ENCODE measurements around the gene MMP23B.

Gene MMP23B

GRCh38 chr1:1620433-1621139, 11.4 kb upstream of the MMP23B start:
- DNase-seq (ENCODE audit: low read depth in 2 of 2): no peak

DNA sequence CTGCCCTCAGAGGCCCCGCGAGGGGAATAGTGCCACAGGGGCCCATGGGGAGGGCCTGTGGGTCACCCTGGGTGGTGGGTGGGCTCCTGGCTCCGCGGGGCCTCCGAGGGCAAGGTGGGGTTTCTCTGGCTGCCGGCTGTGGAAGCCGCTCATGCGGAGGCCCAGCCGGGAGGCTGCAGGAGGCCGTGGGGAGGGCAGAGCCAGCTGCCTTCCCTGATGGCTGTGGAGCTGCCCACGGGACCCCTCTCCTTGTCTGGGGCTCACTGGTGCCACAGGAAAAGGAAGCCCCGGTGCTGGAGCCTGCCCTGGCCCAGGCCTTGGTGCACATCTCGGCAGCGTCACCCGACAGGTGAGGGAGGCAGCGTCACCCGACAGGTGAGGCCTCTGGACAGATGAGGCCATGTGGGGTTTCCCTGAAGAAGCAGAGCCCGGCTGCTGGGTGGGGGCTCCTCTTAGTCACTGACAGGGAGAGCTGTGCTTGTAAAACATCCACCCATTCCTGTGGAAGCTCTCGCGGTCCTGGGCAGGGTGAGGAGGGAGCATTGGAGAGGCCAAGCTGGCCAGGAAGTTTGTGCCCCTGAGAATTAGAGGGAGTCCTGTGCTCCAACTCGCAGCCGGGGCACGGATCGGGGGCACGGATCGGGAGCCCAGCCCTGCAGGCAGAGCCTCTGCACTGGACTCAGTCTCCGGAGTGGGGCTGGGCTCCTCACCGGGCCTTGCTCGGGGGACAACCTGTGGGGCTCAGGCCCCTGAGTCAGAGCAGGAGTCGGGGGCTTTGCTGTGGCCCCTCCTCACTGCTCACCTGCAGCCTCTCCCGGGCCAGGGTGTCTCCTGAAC, 10.6 kb upstream of the MMP23B start:
- no peak for DNase-seq (ENCODE audit: low read depth in 2 of 2)

DNA sequence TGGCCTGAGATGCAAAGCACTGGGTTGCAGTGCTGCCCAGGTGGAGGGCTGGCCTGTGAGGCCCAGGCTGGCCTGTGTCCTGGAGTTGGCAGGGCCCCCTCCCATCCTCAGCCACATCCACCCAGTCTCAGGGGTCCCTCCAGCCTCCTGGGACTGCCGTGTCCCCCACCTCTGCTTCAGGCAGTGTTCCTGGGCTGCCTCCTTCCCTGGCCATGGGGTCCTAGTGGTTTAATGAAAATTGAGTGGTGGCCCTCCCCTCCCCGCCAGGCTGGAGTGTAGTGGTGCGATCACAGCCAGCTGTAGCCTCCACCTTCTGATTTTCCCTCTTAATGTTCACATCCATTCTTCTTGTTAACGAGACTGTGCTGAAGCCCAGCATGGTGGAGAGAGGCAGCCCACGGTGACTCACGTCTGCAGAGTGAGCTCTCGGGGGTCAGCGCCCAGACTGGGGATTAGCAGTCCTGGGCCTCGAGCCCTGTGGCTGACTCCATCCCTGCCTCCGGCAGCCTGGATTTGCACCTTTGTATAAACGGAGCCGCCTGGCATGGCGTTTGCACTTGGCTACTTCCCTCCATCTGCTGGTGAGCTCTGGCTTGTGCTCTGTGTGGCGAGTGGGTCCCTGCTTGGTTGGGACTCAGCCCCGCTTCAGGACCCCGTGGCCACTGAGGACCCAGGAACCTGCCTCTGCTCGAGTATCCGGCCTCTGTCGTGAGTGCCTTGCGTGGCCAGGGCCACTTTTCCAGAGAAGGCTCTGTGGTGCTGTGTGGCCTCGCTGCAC, 9.8 kb upstream of the MMP23B start:
- DNase-seq (ENCODE audit: low read depth in 2 of 2): no peak

DNA sequence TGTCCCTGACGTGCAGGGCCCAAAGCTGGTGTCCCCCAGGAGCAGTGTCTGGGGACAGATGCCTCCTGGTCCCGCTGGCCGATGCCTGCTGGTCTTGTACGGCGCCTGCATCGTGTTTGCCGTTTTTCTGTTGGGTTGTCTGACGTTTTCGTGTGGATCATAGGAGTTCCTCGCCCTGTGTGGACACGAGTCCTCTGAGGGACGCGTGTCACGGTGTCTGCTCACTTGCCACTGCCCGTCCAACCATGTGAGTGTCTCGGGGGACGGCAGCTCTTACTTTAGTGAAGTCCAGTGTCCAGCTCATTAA, 9.2 kb upstream of the MMP23B start:
- no peak for DNase-seq (ENCODE audit: low read depth in 2 of 2)

DNA sequence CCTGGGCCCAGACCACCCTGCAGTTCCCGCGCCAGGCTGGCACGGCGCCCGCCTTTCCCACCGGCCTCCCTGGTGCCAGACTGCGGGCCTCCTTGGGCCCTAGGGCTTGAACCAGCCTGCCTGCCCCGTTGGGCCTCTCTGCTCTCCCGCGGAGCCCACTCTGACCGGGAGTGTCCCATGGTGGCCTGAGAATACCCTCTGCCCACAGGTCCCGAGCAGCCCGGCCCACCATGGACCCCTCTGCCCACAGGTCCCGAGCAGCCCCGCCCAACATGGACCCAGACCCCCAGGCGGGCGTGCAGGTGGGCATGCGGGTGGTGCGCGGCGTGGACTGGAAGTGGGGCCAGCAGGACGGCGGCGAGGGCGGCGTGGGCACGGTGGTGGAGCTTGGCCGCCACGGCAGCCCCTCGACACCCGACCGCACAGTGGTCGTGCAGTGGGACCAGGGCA, 8.8 kb upstream of the MMP23B start:
- no peak for DNase-seq (ENCODE audit: low read depth in 2 of 2)

DNA sequence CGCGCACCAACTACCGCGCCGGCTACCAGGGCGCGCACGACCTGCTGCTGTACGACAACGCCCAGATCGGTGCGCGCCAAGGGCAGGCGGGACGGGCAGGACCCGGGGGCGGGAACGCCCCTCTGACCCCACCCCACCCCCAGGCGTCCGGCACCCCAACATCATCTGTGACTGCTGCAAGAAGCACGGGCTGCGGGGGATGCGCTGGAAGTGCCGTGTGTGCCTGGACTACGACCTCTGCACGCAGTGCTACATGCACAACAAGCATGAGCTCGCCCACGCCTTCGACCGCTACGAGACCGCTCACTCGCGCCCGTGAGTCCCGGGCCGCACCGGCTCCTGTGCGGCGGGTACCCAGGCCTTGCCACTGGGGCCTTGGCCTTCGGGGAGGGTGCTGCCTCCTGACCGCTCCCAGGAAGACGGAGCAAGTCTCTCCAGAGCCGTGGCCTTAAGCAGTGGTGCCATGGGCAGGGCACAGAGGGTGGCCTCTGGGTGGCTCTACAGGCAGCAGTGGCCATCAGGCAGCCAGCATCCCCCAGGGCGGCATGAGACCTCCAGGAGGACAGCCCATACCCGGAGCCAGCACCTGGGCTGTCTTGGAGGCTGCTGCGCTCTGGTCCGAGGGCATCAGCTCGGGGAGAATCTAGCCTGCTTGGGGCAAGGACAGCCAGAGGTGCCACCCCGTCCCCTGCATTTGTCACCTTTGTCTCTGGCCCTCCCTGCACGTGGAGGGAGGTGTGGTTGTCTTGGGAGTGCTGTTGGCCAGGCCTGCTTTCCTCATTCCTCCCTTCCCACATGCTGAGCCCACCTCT, 8.1 kb upstream of the MMP23B start:
- no peak for DNase-seq (ENCODE audit: low read depth in 2 of 2)

- DNase-seq (ENCODE audit: low read depth in 2 of 2): no peak
Observed at GRCh38 chr1:1624443-1625403, 7.2 kb upstream of the MMP23B start.

DNA sequence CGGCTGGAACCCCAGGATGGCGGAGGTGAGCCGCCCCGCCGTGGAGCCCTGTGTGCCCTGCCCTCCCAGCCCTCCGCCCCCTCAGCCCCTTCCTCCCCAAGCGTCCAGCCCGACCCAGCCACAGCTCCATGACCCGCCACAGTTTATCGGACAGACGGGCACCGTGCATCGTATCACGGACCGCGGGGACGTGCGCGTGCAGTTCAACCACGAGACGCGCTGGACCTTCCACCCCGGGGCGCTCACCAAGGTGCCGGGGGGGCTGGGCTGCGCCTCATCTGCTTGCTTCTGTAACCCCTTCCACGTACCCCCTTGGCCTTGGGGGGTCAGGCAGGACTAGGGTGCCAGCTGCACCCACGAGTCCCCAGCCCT, 6.6 kb upstream of the MMP23B start:
- DNase-seq (ENCODE audit: low read depth in 2 of 2): no peak

DNA sequence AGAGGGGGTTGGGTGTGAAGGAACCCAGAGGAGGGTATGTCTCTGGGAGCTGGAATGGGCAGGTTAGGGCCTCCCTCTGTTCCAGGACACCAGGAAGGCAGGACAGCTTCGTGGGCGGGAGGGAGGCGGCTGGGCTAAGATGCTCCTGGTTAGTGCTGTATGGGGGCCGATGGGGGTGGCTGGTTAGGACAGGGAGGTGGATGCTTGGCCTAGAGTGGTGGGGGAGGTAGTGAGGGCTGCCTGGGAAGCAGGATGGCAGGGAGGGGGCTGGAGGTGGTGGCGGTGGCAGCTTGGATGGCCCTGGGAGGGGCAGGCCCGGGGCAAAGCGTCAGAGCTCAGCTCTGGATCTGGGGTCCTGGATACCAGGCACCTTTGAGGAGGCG, 6.2 kb upstream of the MMP23B start:
- no peak for DNase-seq (ENCODE audit: low read depth in 2 of 2)

- no peak for DNase-seq (ENCODE audit: low read depth in 2 of 2)
Observed at GRCh38 chr1:1626207-1627141, 5.5 kb upstream of the MMP23B start.

GRCh38 chr1:1627261-1627828, 4.6 kb upstream of the MMP23B start:
- no peak for DNase-seq (ENCODE audit: low read depth in 2 of 2)

DNA sequence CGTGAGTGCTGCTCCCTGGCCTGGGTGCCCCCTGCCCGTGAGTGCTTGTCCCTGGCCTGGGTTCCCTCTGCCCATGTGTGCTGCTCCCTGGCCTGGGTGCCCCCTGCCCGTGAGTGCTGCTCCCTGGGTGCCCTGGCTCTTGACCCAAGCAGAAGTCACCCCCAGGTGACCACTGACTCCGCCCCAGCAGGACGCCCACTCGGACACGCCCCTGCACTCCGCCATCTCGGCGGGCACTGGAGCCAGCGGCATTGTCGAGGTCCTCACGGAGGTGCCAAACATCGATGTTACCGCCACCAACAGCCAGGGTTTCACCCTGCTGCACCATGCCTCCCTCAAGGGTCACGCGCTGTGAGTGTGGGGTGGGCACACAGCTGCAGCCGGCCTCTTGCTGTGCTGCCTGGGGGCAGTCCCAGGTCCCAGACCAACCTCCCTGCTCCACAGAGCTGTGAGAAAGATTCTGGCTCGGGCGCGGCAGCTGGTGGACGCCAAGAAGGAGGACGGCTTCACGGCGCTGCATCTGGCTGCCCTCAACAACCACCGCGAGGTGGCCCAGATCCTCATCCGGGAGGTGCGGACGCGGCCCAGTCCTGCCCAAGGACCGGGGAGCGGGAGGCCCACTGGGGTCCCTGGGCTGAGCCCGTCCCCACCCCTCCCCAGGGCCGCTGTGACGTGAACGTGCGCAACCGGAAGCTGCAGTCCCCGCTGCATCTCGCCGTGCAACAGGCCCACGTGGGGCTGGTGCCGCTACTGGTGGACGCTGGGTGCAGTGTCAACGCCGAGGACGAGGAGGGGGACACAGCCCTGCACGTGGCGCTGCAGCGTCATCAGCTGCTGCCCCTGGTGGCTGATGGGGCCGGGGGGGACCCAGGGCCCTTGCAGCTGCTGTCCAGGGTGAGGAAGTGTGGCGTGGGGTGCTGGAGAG, 3.9 kb upstream of the MMP23B start:
- DNase-seq (ENCODE audit: low read depth in 2 of 2): no peak

GRCh38 chr1:1628754-1629429, 3.1 kb upstream of the MMP23B start:
- DNase-seq (ENCODE audit: low read depth in 2 of 2): no peak

DNA sequence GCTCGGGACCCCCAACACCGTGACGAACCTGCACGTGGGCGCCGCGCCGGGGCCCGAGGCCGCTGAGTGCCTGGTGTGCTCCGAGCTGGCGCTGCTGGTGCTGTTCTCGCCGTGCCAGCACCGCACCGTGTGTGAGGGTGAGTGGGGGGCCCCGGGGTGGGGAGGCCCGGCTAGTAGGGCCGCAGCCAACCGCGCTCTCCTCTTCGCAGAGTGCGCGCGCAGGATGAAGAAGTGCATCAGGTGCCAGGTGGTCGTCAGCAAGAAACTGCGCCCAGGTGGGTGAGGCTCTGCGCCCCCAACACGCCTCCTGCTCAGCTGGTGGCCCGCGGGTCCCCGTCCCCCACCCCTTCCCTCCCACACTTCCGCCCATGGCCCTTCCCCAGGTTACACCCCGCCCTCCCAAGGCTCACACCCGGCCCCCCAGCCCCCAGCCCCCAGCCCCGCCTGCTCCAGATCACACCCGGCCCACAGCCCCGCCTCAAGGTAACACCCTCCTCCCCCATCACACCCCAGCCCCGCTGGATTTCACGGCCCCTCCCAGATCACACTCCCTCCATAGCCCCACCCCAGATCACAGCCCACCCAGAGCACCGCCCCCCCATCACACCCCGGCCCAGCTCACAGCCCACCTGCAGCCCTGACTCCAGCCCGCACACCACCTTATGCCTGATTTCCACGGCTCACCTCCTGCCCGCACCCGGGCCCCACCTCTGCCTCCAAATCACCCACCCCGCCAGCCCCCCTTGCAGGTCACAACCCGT, 2.4 kb upstream of the MMP23B start:
- DNase-seq (ENCODE audit: low read depth in 2 of 2): peak; percentile 48 to 58

DNA sequence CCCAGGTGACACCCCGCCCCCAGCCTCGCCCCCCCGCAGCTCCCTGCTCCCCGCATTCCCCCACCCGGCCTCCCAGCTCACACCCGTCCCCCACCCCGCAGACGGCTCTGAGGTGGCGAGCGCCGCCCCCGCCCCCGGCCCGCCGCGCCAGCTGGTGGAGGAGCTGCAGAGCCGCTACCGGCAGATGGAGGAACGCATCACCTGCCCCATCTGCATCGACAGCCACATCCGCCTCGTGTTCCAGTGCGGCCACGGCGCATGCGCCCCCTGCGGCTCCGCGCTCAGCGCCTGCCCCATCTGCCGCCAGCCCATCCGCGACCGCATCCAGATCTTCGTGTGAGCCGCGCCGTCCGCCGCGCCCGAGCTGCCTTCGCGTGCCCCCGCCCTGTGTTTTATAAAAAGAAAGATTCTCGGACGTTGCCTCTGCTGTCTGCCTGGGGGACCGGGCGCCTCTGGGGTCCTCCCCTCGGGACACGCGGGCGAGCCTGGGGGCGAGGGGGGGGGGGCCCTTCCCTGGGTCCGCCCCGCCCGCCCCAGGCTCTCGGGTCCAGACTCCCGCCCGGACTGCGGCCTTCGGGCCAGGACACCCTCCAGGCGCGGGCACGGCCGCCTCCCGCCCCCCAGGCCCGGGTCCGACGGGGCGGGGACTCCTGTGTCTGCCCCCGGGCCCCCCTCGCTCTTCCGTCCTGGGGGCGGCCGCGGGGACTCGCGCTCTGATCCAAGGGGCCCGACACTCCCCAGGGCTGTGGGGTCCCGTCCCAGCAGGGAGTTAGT, 1.6 kb upstream of the MMP23B start:
- peak; percentile 84 to 86 for DNase-seq (ENCODE audit: low read depth in 2 of 2)
